Amygdala (tissue), 56 donors: ENCODE results near the gene RPL22L1.
"Not testable (repeated sequence)": the region's sequence is repeated elsewhere in the genome, so short reads cannot be mapped to it uniquely, and the experiment has no call there.

Source experiments
- DNase-seq, 56 donors: peaks; one replicate each; lab custom pipeline; 2025; lab: John Stamatoyannopoulos, UW

Gene RPL22L1

DNA sequence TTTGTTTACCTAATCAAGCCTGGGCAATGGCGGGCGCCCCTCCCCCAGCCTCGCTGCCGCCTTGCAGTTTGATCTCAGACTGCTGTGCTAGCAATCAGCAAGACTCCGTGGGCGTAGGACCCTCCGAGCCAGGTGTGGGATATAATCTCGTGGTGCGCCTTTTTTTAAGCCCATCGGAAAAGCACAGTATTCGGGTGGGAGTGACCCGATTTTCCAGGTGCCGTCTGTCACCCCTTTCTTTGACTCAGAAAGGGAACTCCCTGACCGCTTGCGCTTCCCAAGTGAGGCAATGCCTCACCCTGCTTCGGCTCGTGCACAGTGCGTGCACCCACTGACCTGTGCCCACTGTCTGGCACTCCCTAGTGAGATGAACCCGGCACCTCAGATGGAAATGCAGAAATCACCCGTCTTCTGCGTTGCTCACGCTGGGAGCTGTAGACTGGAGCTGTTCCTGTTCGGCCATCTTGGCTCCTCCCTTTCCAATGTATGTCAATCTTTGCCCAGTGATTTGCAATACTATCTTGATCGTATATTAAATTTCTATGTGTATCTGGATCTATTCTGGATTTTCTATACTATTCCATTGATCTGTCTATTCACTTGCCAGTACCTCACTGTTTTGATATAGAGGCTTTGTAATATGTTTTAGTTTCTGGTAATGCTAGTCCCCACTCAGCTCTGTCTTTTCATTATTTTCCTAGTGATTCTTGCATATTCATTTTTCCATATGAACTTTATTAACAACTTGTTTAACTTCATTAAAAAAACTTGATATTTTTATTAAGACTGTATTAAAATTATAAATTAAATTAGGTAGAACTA lies 14.3 kb upstream of the RPL22L1 start:
- DNase-seq, result not testable (repeated sequence)

DNA sequence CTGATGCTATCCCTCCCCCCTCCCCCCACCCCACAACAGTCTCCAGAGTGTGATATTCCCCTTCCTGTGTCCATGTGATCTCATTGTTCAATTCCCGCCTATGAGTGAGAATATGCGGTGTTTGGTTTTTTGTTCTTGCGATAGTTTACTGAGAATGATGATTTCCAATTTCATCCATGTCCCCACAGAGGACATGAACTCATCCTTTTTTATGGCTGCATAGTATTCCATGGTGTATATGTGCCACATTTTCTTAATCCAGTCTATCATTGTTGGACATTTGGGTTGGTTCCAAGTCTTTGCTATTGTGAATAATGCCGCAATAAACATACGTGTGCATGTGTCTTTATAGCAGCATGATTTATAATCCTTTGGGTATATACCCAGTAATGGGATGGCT lies 8.7 kb upstream of the RPL22L1 start:
- DNase-seq, result not testable (repeated sequence)

DNA sequence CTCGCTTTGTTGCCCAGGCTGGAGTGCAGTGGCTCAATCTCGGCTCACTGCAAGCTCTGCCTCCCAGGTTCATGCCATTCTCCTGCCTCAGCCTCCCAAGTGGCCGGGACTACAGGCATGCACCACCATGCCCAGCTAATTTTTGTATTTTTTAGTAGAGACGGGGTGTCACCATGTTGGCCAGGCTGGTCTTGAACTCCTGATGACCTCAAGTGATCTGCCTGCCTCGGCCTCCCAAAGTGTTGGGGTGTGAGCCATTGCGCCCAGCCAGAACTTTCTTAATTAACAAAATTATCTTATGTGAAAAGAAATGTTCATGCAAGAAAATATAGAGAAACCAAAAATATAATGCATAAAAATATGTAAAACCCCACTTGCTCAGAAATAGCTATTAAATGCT lies 7.3 kb upstream of the RPL22L1 start:
- DNase-seq, result not testable (repeated sequence)

DNA sequence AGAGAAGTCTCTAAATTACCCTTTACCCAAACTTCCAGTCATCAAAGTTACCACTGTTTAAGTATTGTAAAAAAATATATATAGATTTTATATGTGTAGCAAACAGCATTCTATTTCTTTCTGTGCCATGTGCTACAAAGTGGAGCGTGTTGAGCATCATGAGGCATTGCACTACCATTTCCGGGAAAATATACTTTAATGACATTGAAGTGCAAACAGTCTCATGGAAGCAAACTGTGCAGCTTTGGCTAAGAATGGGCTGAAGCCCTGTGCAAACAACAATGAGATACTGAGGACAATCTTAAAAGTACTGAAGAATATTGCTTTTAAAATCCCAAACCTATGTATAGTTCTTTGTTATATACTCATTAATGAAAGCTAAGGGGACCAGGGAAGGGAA lies 6.5 kb upstream of the RPL22L1 start:
- no peak for DNase-seq

DNA sequence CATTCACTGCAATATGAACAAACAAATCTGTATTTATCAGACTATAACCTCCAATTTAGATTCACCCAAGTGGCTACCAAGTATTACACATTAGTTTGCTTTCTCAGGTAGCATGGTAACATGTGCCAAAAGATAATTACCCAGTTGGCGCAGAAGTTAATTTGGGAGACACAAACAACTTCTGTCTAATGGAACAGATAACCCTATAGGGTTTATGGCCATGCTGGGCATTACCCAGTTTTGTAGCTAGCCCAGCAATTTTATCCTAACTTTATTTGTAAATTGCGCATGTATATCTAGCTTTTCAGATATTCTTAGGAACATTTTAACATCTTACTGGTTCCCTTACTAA lies 780 bp downstream of the RPL22L1 start:
- no peak for DNase-seq

DNA sequence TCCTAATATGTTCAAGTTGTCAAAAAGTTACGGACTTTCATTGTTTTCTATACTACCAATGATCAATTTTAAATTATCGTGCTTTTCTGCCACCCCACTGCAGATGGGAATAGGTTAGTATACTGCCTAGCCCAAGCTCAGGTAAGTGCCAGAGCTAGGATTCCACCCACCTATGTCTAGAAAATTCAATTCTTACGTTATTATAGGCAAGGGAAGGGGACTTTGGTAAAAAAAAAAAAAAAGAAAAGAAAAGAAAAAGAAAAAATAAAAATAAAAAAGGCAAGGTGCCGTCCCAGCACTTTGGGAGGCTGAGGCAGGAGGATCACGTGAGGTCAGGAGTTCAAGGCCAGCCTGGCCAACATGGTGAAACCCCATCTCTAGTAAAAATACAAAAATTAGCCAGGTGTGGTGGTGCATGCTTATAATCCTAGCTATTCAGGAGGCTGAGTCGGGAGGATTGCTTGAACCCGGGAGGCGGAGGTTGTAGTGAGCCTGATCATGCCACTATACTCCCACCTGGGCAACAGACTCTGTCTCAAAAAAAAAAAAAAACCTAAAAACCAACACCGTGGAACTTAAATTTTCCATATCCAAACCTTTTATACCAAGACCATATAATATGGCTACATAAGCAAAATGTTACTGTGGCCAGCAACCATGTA lies 1.3 kb downstream of the RPL22L1 start:
- no peak for DNase-seq

DNA sequence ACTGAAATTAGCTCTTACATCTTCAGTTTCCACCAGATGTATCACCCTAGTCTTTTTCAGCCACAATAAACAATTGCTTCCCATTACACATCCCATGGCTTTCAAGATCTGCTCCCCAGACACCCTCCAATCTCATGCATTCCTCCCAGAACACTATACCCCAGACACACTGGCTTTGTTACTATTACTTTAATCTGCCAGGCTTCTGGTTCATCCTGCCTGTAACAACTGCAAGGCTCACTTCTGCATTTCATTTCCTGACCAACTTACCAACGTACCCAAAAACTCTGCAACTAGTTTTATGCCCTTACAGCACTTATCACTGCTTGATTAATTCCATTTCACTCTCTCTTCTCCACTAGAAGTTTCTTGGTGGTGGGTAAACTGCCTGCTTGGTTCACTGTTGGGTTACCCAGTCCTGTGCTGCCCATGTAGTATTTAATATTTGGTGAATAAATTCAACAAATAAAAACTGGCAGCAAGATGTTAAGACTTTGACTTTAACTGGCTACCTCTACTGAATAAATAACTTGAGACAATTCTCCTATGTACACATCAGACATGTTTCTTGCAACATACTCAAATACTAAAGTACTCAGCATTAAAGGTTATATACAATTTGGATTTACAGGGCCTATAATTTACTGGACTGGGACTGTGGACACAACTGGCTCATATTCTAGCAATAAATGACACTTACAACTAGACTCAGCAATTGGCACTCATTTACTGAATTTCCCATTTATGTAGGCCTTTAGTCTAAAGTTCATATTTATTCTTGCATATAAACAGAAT lies 2.7 kb downstream of the RPL22L1 start:
- DNase-seq, result no peak

DNA sequence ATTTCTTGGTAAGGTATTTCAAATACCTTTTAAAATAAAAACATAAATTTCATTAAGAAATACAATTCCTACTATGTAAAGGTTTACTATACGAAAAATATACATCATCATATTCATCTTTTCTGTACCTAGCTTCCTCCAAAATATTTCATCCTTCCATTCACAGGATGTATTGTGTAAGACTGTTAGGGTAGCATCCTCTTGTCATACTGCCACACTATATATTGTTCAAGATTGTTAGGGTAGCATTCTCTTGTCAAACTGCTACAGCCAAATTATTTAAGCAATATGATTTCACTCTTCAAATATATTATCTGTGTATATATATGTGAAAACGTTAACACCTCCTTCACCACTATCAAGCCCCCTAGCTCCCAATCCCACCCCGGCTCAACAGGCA lies 3.5 kb downstream of the RPL22L1 start:
- DNase-seq, result no peak

DNA sequence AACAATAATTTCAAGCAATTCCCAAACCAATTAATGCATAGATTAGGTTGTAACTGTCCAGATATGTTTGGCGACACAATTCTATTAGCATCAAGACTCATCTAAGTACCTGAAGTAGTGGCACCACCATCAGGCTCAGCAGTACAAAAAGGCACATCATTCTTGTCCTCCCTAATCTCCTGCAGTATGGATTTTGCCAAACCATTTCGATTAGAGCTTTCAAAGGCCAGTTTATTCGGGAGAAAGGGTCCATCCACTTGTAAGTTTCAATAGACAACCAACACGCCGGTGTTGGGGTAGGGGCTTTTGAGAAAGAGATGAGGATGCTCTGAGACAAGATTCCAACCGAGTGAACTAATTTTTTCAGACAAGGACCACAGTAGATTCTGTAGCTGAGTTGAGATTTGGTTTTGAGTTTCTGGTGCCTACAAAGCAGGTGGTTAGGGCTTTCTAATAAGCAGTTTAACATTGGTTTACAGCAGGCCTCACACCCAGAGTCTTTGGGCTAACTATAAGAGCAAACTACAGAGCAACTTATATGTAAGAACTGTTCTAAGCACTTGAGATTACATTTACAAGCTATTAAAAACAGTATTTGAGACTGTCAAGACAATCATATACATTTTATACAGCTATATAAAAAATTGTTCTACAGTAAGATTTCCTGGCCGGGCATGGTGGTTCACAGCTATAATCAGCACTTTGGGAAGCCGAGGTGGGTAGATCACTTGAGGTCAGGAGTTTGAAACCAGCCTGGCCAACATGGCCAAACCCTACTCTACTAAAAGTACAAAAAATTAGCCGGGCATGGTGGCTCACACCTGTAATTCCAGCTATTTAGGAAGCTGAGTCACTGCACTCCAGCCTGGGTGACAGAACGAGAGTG lies 4.5 kb downstream of the RPL22L1 start:
- no peak for DNase-seq

DNA sequence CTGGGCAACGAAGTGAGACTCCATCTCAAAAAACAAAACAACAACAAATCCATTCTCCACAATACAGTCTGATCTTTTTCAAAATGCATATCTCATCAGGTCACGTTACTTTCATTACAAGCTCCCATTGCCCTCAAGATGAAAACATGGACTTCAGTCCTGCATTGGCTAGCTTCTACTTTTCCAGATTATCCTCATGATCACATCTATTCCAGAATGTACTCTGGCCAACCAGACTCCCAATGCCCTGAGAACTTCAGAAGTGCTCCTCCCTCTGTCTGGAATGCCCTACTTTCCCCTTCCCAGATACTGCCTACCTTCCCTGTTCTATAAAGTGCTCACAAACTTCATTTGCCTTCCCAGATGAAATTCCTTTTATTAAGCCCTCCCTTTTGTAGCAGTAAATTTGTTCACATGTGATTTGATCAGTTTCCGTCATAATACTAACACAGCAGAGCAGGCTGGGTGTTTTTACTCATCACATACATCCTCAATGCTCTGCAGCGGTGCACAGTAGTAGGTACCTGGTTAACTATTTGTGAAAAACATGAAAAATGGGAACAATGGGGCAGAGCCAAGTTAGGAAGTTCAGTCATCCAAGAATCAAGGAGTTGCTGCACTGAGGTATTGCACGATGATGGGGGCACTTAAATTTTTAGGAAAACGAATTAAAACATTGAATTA lies 5.3 kb downstream of the RPL22L1 start:
- DNase-seq, result no peak

DNA sequence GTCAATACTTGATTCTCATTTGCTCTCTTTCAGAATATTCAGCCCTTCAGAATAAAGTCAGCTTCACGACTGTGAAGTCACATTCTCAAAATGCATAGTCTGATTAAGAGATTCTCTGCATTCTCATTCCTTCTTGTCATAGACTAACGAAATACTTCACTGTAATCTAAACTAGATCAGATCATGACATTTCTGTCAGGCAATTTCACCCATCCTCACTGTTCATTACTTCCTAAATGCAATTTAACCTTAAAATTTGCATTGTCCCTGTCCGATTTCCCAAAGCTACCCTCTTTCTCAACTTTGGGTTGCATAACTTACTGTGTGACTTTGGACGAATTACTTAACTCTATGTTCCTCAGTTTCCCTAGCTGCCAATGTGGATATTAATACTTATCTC lies 6.2 kb downstream of the RPL22L1 start:
- DNase-seq, result no peak

DNA sequence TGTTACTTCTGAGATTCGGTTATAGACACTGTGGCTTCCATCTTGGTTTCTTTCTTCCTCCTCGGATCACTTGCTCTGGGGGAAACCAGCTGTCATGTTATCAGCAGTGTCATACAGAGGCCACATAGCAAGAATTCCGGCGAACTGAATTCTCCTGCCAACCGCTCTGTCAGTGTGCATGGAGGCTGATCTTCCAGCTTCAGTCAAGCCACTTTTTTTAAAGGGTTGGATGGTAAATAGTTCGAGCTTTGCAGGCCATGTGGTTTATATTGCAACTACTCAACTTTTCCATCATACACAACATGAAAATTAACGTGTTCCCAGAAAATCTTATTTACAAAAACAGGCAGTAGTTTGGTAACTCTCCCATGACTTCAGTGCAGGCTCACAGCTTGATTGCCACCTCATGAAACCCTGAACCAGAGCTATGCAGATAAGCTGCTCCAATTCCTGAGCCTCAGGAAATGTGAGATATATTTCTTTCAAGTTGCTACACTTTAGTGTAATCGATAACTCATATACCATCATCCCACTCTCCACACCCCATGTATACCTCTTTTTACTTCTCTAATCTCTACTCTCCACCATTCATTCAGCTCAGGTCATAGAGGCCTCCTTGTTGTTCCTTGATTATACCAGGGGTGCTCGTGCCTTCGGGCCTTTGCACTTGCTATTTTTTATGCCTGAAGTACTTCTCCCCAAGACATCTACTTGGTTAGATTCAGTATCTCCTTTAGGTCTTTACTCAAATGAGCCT lies 7.2 kb downstream of the RPL22L1 start:
- no peak for DNase-seq

DNA sequence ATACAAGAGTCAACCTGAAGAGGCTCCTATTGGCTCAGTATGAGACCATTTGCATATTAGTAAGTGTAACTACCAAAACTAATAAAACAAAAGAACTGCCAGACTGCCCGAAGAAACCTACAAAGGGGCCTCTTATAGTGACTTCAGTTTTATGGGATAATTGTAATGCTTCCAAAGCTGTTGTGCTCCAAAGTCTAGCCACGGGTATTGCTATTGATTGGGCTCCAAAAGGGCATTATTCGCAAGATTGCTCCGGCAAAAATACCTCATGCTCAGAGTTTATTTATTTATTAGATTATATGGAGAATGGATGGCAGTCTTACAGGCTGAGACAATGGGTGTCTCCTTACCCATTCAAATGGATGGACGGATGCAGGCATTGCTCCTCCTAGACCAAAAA lies 11.4 kb downstream of the RPL22L1 start:
- DNase-seq, result no peak

DNA sequence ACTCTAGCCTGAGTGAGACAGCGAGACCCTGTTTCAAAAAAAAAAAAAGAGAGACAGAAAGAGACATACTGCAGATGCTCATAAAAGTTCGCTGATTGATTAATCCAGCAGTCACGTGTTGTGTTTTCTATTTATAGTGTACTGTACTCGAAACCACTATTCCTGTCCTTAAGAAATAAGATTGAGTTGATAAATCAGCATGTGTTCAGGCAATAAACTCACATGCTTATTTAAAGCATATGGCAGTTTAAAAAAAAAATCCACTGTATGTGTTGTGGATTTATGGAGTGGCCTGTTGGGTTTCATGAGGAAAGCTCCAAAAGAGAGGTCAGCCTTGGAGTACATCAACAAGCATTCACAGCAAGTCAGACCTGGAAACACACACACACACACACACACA lies 17.7 kb downstream of the RPL22L1 start:
- DNase-seq, result no peak

DNA sequence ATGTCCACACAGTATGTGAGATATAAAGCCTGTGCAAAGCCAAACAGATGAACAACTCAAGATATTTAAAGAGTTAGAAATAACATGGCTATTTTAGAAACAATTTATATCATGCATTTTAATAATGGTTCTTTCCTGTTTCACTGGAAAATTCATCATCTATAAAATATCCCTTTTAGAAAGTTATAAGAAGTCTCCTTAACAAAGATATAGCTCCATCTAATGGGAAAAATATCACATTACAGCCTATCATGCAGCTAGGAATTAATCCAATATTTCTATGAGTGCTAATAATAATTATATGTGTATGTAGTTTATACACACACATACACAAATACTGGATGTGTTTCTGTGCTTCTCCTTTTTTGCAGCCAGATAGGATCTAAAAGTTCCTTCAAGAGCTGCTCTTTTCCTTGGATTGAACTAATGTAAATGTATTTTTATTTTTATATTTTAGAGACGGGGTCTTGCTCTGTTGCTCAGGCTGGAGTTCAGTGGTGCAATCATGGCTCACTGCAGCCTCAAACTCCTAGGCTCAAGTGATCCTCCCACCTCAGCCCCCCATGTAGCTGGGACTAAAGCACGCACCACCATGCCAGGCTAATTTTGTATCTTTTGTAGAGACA lies 21.6 kb downstream of the RPL22L1 start:
- no peak for DNase-seq

DNA sequence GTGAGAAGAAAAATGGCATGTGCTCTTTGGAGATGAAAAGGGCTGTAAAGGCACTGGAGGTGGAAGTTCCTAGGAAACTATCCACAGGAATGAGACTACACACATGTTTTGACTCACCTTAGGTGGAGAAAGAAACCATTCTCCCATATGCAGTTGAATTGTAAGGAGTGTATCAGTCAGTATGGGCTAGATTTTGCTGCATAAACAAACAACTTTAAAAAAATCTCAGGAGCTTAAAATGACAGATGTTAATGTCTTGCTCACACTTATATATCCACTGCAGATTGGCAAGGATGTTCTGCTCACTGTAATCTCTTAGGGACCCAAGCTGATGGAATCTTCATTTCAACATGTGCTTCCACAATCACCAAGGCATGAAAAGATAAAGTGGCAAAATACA lies 25.6 kb downstream of the RPL22L1 start:
- no peak for DNase-seq

DNA sequence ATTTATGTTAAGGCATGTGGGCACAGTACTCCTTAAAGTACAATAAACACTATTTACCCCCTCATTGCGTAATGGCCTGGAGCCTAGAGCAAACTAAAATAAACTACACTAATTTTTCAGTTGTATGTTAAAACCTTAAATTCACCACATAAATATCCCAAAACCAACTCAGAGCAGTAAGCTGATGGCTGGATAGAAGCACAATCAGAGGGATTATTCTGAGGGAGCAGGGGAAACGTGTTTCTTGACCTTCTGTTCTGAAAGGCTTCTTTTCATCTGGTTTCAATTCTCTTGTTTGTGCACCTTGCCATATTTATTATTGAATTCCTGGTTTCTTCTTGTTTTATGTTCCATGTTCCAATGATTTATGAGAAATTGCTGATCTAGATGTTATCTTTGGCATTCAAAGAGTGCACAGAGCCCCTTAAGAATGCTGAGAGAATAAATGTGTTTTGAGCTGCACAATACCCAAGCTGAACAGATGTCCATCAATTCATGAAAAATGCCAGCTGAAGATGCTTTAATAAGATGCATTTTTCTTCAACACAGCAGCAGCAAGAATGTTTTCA lies 29.6 kb downstream of the RPL22L1 start:
- DNase-seq, result no peak

DNA sequence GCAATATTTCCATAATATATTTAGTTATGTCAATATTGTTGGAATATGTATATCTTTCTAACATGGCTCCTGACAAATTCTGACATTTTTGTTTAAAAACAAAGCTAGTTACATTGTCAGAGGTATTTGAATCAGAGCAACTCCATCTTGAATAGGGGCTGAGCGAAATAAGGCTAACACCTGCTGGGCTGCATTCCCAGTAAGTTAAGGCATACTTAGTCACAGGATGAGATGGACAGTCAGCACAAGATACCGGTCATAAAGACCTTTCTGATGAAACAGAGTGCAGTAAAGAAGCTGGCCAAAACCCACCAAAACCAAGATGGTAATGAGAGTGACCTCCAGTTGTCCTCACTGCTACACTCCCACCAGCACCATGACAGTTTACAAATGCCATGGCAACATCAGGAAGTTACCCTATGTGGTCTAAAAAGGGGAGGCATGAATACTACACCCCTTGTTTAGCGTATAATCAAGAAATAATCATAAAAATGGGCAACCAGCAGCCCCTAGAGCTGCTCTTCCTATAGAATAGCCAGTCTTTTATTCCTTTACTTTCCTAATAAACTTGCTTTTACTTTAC lies 30.4 kb downstream of the RPL22L1 start:
- DNase-seq, result no peak
